ENCODE results near the gene RAB33B.
"Not testable (repeated sequence)": the region's sequence is repeated elsewhere in the genome, so short reads cannot be mapped to it uniquely, and the experiment has no call there.

RAB33B gene

GRCh38 chr4:139460565-139460964 lies 6.6 kb downstream of the RAB33B start:
- H3K4me3 ChIP-seq (ENCODE audit: low read depth, low read length), result no peak overlapping the region
- DNase-seq (ENCODE audit: low read depth), result no peak

GRCh38 chr4:139461022-139461628 lies 7.2 kb downstream of the RAB33B start:
- no peak for DNase-seq (ENCODE audit: low read depth)
- H3K4me3 ChIP-seq (ENCODE audit: low read depth, low read length), result no peak overlapping the region

GRCh38 chr4:139464512-139464911 lies 10.6 kb downstream of the RAB33B start:
- not testable (repeated sequence) for DNase-seq (ENCODE audit: low read depth); H3K4me3 ChIP-seq (ENCODE audit: low read depth, low read length)

GRCh38 chr4:139465922-139466321 lies 12.0 kb downstream of the RAB33B start:
- no peak for DNase-seq (ENCODE audit: low read depth)

GRCh38 chr4:139468756-139469155 lies 14.8 kb downstream of the RAB33B start:
- not testable (repeated sequence) for DNase-seq (ENCODE audit: low read depth); H3K4me3 ChIP-seq (ENCODE audit: low read depth, low read length)

More at GRCh38 chr4:139465922-139466321, 12.0 kb downstream of the RAB33B start:
- no peak overlapping the region for H3K4me3 ChIP-seq (ENCODE audit: low read depth, low read length)

GRCh38 chr4:139469216-139469615 lies 15.3 kb downstream of the RAB33B start:
- H3K4me3 ChIP-seq (ENCODE audit: low read depth, low read length), result no peak overlapping the region
- DNase-seq (ENCODE audit: low read depth), result no peak

GRCh38 chr4:139469869-139470268 lies 15.9 kb downstream of the RAB33B start:
- no peak overlapping the region for H3K4me3 ChIP-seq (ENCODE audit: low read depth, low read length)
- no peak for DNase-seq (ENCODE audit: low read depth)

GRCh38 chr4:139470295-139470694 lies 16.4 kb downstream of the RAB33B start:
- no peak for DNase-seq (ENCODE audit: low read depth)

GRCh38 chr4:139470997-139471665 lies 17.2 kb downstream of the RAB33B start:
- no peak overlapping the region for H3K4me3 ChIP-seq (ENCODE audit: low read depth, low read length)
- no peak for DNase-seq (ENCODE audit: low read depth)

More at GRCh38 chr4:139470295-139470694, 16.4 kb downstream of the RAB33B start:
- no peak overlapping the region for H3K4me3 ChIP-seq (ENCODE audit: low read depth, low read length)

- no peak overlapping the region for H3K4me3 ChIP-seq (ENCODE audit: low read depth, low read length)
- no peak for DNase-seq (ENCODE audit: low read depth)
These were observed 18.9 kb downstream of the RAB33B start for GRCh38 chr4:139472852-139473251.

GRCh38 chr4:139476363-139476762 lies 22.4 kb downstream of the RAB33B start:
- H3K4me3 ChIP-seq (ENCODE audit: low read depth, low read length), result no peak overlapping the region
- DNase-seq (ENCODE audit: low read depth), result no peak

- no peak for DNase-seq (ENCODE audit: low read depth)
- no peak overlapping the region for H3K4me3 ChIP-seq (ENCODE audit: low read depth, low read length)
These were observed 27.5 kb downstream of the RAB33B start for GRCh38 chr4:139481465-139481864.

- no peak overlapping the region for H3K4me3 ChIP-seq (ENCODE audit: low read depth, low read length)
- DNase-seq (ENCODE audit: low read depth), result no peak
These were observed 29.1 kb downstream of the RAB33B start for GRCh38 chr4:139483000-139483399.

GRCh38 chr4:139484783-139485311 lies 30.9 kb downstream of the RAB33B start:
- no peak overlapping the region for H3K4me3 ChIP-seq (ENCODE audit: low read depth, low read length)
- DNase-seq (ENCODE audit: low read depth), result no peak

- no peak overlapping the region for H3K4me3 ChIP-seq (ENCODE audit: low read depth, low read length)
- DNase-seq (ENCODE audit: low read depth), result no peak
These were observed 34.5 kb downstream of the RAB33B start for GRCh38 chr4:139488442-139488841.

- no peak overlapping the region for H3K4me3 ChIP-seq (ENCODE audit: low read depth, low read length)
- no peak for DNase-seq (ENCODE audit: low read depth)
These were observed 35.7 kb downstream of the RAB33B start for GRCh38 chr4:139489638-139490037.

- no peak overlapping the region for H3K4me3 ChIP-seq (ENCODE audit: low read depth, low read length)
- no peak for DNase-seq (ENCODE audit: low read depth)
These were observed 38.5 kb downstream of the RAB33B start for GRCh38 chr4:139492429-139492828.

- DNase-seq (ENCODE audit: low read depth), result no peak
- no peak overlapping the region for H3K4me3 ChIP-seq (ENCODE audit: low read depth, low read length)
These were observed 39.3 kb downstream of the RAB33B start for GRCh38 chr4:139493176-139493575.

GRCh38 chr4:139499186-139499585 lies 45.3 kb downstream of the RAB33B start:
- DNase-seq (ENCODE audit: low read depth), result no peak
- H3K4me3 ChIP-seq (ENCODE audit: low read depth, low read length), result no peak overlapping the region

GRCh38 chr4:139501117-139501516 lies 47.2 kb downstream of the RAB33B start:
- no peak overlapping the region for H3K4me3 ChIP-seq (ENCODE audit: low read depth, low read length)
- no peak for DNase-seq (ENCODE audit: low read depth)

GRCh38 chr4:139501527-139501926 lies 47.6 kb downstream of the RAB33B start:
- no peak for DNase-seq (ENCODE audit: low read depth)
- H3K4me3 ChIP-seq (ENCODE audit: low read depth, low read length), result no peak overlapping the region

Data from skeletal muscle cell (primary cell).